Suprapubic skin (tissue), 4 donors: ENCODE results near the gene STAM2. TPM values are rescaled to one million over a fixed set of nuclear protein-coding genes. Genes with fewer than 3 reads are reported as not detected.

Experiments used
- DNase-seq, 2 donors: peaks; one replicate each; pipeline ENCODE4 v3.0.0-alpha.2; 2019; ENCODE audit warnings: low spot score in 2 of 2
- H3K27ac ChIP-seq: fragments of 200-600 bp; sonication (generic); one replicate; pipeline ENCODE4 v1.5.1; 2019
- H3K27me3 ChIP-seq: fragments of 200-600 bp; sonication (generic); one replicate; pipeline ENCODE4 v1.5.1; 2019
- H3K36me3 ChIP-seq: fragments of 200-600 bp; sonication (generic); one replicate; pipeline ENCODE4 v1.5.1; 2019
- H3K4me1 ChIP-seq: fragments of 200-600 bp; sonication (generic); one replicate; pipeline ENCODE4 v1.5.1; 2019
- H3K4me3 ChIP-seq: fragments of 200-600 bp; sonication (generic); one replicate; pipeline ENCODE4 v1.5.1; 2019; ENCODE audit warnings: mild to moderate bottlenecking
- H3K9me3 ChIP-seq: fragments of 200-600 bp; sonication (generic); one replicate; pipeline ENCODE4 v1.5.1; 2019
- EP300 ChIP-seq: sonication (generic); formaldehyde crosslinking; IDR thresholded peaks from one replicate; pipeline ENCODE4 v1.6.1; 2017; ENCODE audit warnings: antibody characterized with exemption
- POLR2A ChIP-seq, 2 donors: fragments of 450-650 bp; IDR thresholded peaks; one replicate each; pipeline ENCODE4 v1.6.1; 2017; ENCODE audit warnings: antibody characterized with exemption in 2 of 2, mild to moderate bottlenecking in 2 of 2, moderate library complexity in 2 of 2
- POLR2AphosphoS5 ChIP-seq, 3 donors: sonication (generic); formaldehyde crosslinking; IDR thresholded peaks; one replicate each; pipeline ENCODE4 v1.6.1; 2017; ENCODE audit warnings: antibody characterized with exemption in 3 of 3
- WGBS: methylation state at CpG from one replicate; pipeline ENCODE4 v1.1.5; 2018; 5-methylcytosine and 5-hydroxymethylcytosine counted together
- total RNA-seq, 4 donors: library from RNA; depleted of rRNA; stranded (reverse); fragments of >200 nt; gene quantifications; one replicate each; pipeline ENCODE4 v1.1.0, GENCODE V29; 2016
- TF ChIP-seq, protein P1 (sequence below), 2 donors: fragments of 200-600 bp in 1 of 2; fragments of 450-650 bp in 1 of 2; sonication (generic) in 1 of 2; IDR thresholded peaks; one replicate each; pipeline ENCODE4 v1.5.1; 2016 to 2019; ENCODE audit warnings: antibody characterized with exemption in 2 of 2, mild to moderate bottlenecking in 1 of 2, moderate library complexity in 1 of 2

The STAM2 gene
- total RNA-seq, 4 donors from 2014 or later = 27.4 to 42.2 (median 35.5) TPM

- no peak overlapping the region for H3K27ac ChIP-seq
- WGBS = 78% methylated on average over 3 of the region's 3 CpGs
Observed at GRCh38 chr2:152088006-152088405, 87.6 kb downstream of the STAM2 start.

GRCh38 chr2:152086231-152086630, 89.3 kb downstream of the STAM2 start:
- TF ChIP-seq POLR2AphosphoS5 (IDR thresholded peaks at IDR 0.05) (no peak), POLR2A (IDR thresholded peaks at IDR 0.05) (no peak), EP300 (no peak)
- TF ChIP-seq, protein P1, sequence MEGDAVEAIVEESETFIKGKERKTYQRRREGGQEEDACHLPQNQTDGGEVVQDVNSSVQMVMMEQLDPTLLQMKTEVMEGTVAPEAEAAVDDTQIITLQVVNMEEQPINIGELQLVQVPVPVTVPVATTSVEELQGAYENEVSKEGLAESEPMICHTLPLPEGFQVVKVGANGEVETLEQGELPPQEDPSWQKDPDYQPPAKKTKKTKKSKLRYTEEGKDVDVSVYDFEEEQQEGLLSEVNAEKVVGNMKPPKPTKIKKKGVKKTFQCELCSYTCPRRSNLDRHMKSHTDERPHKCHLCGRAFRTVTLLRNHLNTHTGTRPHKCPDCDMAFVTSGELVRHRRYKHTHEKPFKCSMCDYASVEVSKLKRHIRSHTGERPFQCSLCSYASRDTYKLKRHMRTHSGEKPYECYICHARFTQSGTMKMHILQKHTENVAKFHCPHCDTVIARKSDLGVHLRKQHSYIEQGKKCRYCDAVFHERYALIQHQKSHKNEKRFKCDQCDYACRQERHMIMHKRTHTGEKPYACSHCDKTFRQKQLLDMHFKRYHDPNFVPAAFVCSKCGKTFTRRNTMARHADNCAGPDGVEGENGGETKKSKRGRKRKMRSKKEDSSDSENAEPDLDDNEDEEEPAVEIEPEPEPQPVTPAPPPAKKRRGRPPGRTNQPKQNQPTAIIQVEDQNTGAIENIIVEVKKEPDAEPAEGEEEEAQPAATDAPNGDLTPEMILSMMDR (IDR thresholded peaks at IDR 0.05) = no peak
- DNase-seq = no peak
- Histone ChIP-seq H3K36me3 (no peaks in the 10 kb centered on the region), H3K27ac (no peak overlapping the region), H3K9me3 (no peaks in the 10 kb centered on the region), H3K4me3 (no peak overlapping the region), H3K4me1 (no peaks in the 10 kb centered on the region), H3K27me3 (no peaks in the 10 kb centered on the region)
- 97% methylated on average over 2 of the region's 2 CpGs for whole genome bisulfite sequencing

More at GRCh38 chr2:152088006-152088405, 87.6 kb downstream of the STAM2 start:
- no peak overlapping the region for H3K4me3 ChIP-seq
- no peaks in the 10 kb centered on the region for H3K4me1 ChIP-seq
- no peak for TF ChIP-seq POLR2AphosphoS5 (IDR thresholded peaks at IDR 0.05)
- TF ChIP-seq EP300 = no peak
- TF ChIP-seq, protein P1 (IDR thresholded peaks at IDR 0.05) = no peak
- TF ChIP-seq POLR2A (IDR thresholded peaks at IDR 0.05) = no peak
- H3K36me3 ChIP-seq = no peaks in the 10 kb centered on the region
- no peak for DNase-seq
- no peaks in the 10 kb centered on the region for H3K9me3 ChIP-seq
- H3K27me3 ChIP-seq = no peaks in the 10 kb centered on the region

DNA sequence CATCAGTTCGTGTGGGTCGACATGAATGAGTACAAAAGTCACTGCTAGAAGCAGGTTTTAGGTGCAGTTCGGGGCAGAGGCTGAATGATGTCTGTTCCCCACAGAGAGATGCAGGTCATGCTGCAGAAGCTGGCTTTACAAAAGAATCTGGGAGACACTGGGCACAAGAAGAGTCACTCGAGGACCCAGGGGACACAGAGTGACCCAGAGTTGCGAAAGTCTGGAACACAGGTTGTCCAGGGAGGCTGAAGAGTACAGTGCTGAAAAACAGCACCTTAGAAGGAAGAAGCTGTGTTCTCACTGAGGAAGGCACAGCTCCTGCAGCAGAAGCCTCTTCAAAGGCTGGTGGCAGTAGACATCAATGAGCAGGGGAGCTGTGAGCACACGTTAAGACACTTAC, 91.5 kb downstream of the STAM2 start:
- 83% methylated on average over 6 of the region's 6 CpGs for WGBS
- H3K4me3 ChIP-seq = no peak overlapping the region
- H3K4me1 ChIP-seq = no peaks in the 10 kb centered on the region
- no peaks in the 10 kb centered on the region for H3K9me3 ChIP-seq
- no peaks in the 10 kb centered on the region for H3K36me3 ChIP-seq
- DNase-seq = no peak
- no peak overlapping the region for H3K27ac ChIP-seq
- no peaks in the 10 kb centered on the region for H3K27me3 ChIP-seq
- TF ChIP-seq POLR2A (IDR thresholded peaks at IDR 0.05) = no peak
- TF ChIP-seq, protein P1 (IDR thresholded peaks at IDR 0.05) = no peak
- no peak for TF ChIP-seq EP300
- TF ChIP-seq POLR2AphosphoS5 (IDR thresholded peaks at IDR 0.05) = no peak

GRCh38 chr2:152083202-152083875, 92.2 kb downstream of the STAM2 start:
- Histone ChIP-seq H3K36me3 (no peaks in the 10 kb centered on the region), H3K27ac (no peak overlapping the region), H3K4me1 (no peaks in the 10 kb centered on the region), H3K9me3 (no peaks in the 10 kb centered on the region), H3K4me3 (no peak overlapping the region), H3K27me3 (no peaks in the 10 kb centered on the region)
- 55% methylated on average over 6 of the region's 6 CpGs for WGBS
- TF ChIP-seq, protein P1 (IDR thresholded peaks at IDR 0.05) = no peak
- TF ChIP-seq POLR2A (IDR thresholded peaks at IDR 0.05) (no peak), EP300 (no peak), POLR2AphosphoS5 (IDR thresholded peaks at IDR 0.05) (no peak)
- no peak for DNase-seq

DNA sequence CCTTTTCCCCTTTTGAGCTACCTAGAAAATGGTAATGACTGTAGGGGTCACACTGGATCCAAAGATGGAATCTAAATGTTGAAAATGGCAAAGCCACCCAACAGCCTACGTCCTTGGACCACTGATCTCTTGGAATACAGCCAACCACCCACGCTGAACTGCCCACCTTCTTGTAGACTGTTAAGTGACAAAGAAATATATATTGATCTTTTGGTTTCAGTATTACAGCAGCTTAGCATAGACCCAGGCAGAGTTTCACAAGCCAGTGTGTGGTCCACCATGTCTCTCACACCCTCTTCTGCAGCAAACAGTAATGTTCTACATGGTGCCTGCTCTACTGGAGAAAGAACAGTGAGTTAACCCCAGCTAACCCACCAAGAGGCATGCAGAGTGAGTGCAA, 96.9 kb downstream of the STAM2 start:
- Histone ChIP-seq H3K9me3 (no peaks in the 10 kb centered on the region), H3K27me3 (no peaks in the 10 kb centered on the region), H3K4me3 (no peak overlapping the region), H3K36me3 (no peaks in the 10 kb centered on the region), H3K27ac (no peak overlapping the region), H3K4me1 (no peaks in the 10 kb centered on the region)
- 92% methylated on average over 2 of the region's 2 CpGs for WGBS
- TF ChIP-seq EP300 = no peak
- TF ChIP-seq, protein P1 (IDR thresholded peaks at IDR 0.05) = no peak
- TF ChIP-seq POLR2AphosphoS5 (IDR thresholded peaks at IDR 0.05) = no peak
- TF ChIP-seq POLR2A (IDR thresholded peaks at IDR 0.05) = no peak
- no peak for DNase-seq
